Urothelium cell line (cell line): ENCODE measurements around the gene CPEB3.
"Not testable (repeated sequence)": the region's sequence is repeated elsewhere in the genome, so short reads cannot be mapped to it uniquely, and the experiment has no call there.

Experiments used
- DNase-seq: peaks from one replicate; pipeline ENCODE4 v3.0.0; 2011; ENCODE audit warnings: low spot score, mixed read lengths
- FAIRE-seq: peaks from 2 replicates; lab custom pipeline; 2011; peaks lifted over from hg19 to GRCh38; lab: Jason Lieb, UNC

Gene CPEB3

GRCh38 chr10:92216608-92217007, 74.3 kb downstream of the CPEB3 start:
- not testable (repeated sequence) for DNase-seq, FAIRE-seq

- DNase-seq, FAIRE-seq: not testable (repeated sequence)
These were observed 75.7 kb downstream of the CPEB3 start for GRCh38 chr10:92215222-92215621.

GRCh38 chr10:92213049-92213448, 77.8 kb downstream of the CPEB3 start:
- no peak for DNase-seq
- no peak for FAIRE-seq

GRCh38 chr10:92208736-92209135, 82.1 kb downstream of the CPEB3 start:
- no peak for FAIRE-seq
- DNase-seq: no peak

GRCh38 chr10:92208157-92208720, 82.6 kb downstream of the CPEB3 start:
- DNase-seq: no peak
- FAIRE-seq: no peak

- no peak for DNase-seq
- no peak for FAIRE-seq
These were observed 83.8 kb downstream of the CPEB3 start for GRCh38 chr10:92207061-92207460.

- no peak for DNase-seq
- no peak for FAIRE-seq
These were observed 86.8 kb downstream of the CPEB3 start for GRCh38 chr10:92203919-92204623.

- no peak for DNase-seq
These were observed 88.3 kb downstream of the CPEB3 start for GRCh38 chr10:92202536-92202935.

GRCh38 chr10:92200564-92200963, 90.3 kb downstream of the CPEB3 start:
- DNase-seq (no peak), FAIRE-seq (no peak)

More at GRCh38 chr10:92202536-92202935, 88.3 kb downstream of the CPEB3 start:
- no peak for FAIRE-seq

- no peak for FAIRE-seq
These were observed 103.8 kb downstream of the CPEB3 start for GRCh38 chr10:92187101-92187500.

GRCh38 chr10:92184977-92185376, 105.9 kb downstream of the CPEB3 start:
- DNase-seq (no peak), FAIRE-seq (no peak)

More at GRCh38 chr10:92187101-92187500, 103.8 kb downstream of the CPEB3 start:
- DNase-seq: no peak

GRCh38 chr10:92183199-92183598, 107.7 kb downstream of the CPEB3 start:
- DNase-seq (no peak), FAIRE-seq (no peak)

GRCh38 chr10:92181575-92181974, 109.3 kb downstream of the CPEB3 start:
- no peak for FAIRE-seq
- no peak for DNase-seq

- no peak for DNase-seq
- no peak for FAIRE-seq
These were observed 110.5 kb downstream of the CPEB3 start for GRCh38 chr10:92180399-92180798.

GRCh38 chr10:92177546-92177945, 113.3 kb downstream of the CPEB3 start:
- no peak for DNase-seq
- no peak for FAIRE-seq

GRCh38 chr10:92175164-92175563, 115.7 kb downstream of the CPEB3 start:
- FAIRE-seq (no peak), DNase-seq (no peak)

- FAIRE-seq (no peak), DNase-seq (no peak)
These were observed 116.9 kb downstream of the CPEB3 start for GRCh38 chr10:92173996-92174395.

GRCh38 chr10:92164036-92164696, 126.7 kb downstream of the CPEB3 start:
- FAIRE-seq: no peak
- no peak for DNase-seq

GRCh38 chr10:92162541-92162940, 128.3 kb downstream of the CPEB3 start:
- no peak for FAIRE-seq

GRCh38 chr10:92156874-92157773, 133.8 kb downstream of the CPEB3 start:
- DNase-seq: no peak
- no peak for FAIRE-seq

More at GRCh38 chr10:92162541-92162940, 128.3 kb downstream of the CPEB3 start:
- no peak for DNase-seq

GRCh38 chr10:92150823-92151222, 140.1 kb downstream of the CPEB3 start:
- FAIRE-seq: no peak
- no peak for DNase-seq
